HepG2 (cell line): Measurements from ENCODE around the gene SFTPB. TPM values are rescaled to one million over a fixed set of nuclear protein-coding genes. Genes with fewer than 3 reads are reported as not detected.

ENCODE experiments used
- CBFB ChIP-seq: sonication (generic); formaldehyde crosslinking; IDR thresholded peaks from 2 replicates; pipeline ENCODE4 v1.4.0; 2020; ENCODE audit warnings: missing genetic modification reagents
- DNMT3B ChIP-seq: conservative IDR thresholded peaks from 2 replicates; pipeline ENCODE4 v1.6.1; 2016; ENCODE audit warnings: missing biosample characterization, control low read depth
- FOXO1 ChIP-seq: sonication (generic); formaldehyde crosslinking; IDR thresholded peaks from 2 replicates; pipeline ENCODE4 v1.4.0; 2020; ENCODE audit warnings: missing genetic modification reagents
- GATAD1 ChIP-seq: IDR thresholded peaks from 2 replicates; pipeline ENCODE4 v1.6.1; 2016; ENCODE audit warnings: missing genetic modification reagents, missing compliant biosample characterization
- KDM4B ChIP-seq: sonication (generic); formaldehyde crosslinking; IDR thresholded peaks from 2 replicates; pipeline ENCODE4 v1.4.0; 2020; ENCODE audit warnings: missing genetic modification reagents
- MXI1 ChIP-seq: IDR thresholded peaks from 3 replicates; pipeline ENCODE4 v1.6.1; 2012; ENCODE audit warnings: low read depth, low read length, inconsistent platforms, borderline replicate concordance
- PAX8 ChIP-seq: sonication (generic); formaldehyde crosslinking; IDR thresholded peaks from 2 replicates; pipeline ENCODE4 v1.8.0; 2022; ENCODE audit warnings: mild to moderate bottlenecking, missing genetic modification reagents, borderline replicate concordance
- RAD21 ChIP-seq: fragments of 450-650 bp; formaldehyde crosslinking; IDR thresholded peaks from 2 replicates; pipeline ENCODE4 v1.5.0; 2020; ENCODE audit warnings: mild to moderate bottlenecking
- SAP130 ChIP-seq: IDR thresholded peaks from 2 replicates; pipeline ENCODE4 v1.6.1; 2016; ENCODE audit warnings: low read depth
- SP2 ChIP-seq: sonication (generic); formaldehyde crosslinking; IDR thresholded peaks from 2 replicates; pipeline ENCODE4 v1.5.1; 2020; ENCODE audit warnings: mild to moderate bottlenecking, missing genetic modification reagents
- SP5 ChIP-seq: IDR thresholded peaks from 2 replicates; pipeline ENCODE4 v1.6.1; 2016; ENCODE audit warnings: low read depth, borderline replicate concordance
- ZFP41 ChIP-seq: sonication (generic); formaldehyde crosslinking; IDR thresholded peaks from 2 replicates; pipeline ENCODE4 v1.4.0; 2020; ENCODE audit warnings: mild to moderate bottlenecking, missing genetic modification reagents, borderline replicate concordance
- ZNF224 ChIP-seq: sonication (generic); formaldehyde crosslinking; IDR thresholded peaks from 2 replicates; pipeline ENCODE4 v1.5.0; 2020; ENCODE audit warnings: mild to moderate bottlenecking, missing genetic modification reagents
- ZNF572 ChIP-seq: sonication (generic); formaldehyde crosslinking; IDR thresholded peaks from 2 replicates; pipeline ENCODE4 v1.5.1; 2020; ENCODE audit warnings: mild to moderate bottlenecking, missing genetic modification reagents
- polyA plus RNA-seq, 8 experiments: library from polyadenylated mRNA; depleted of rRNA in 3 of 8; stranded (reverse) in 7 of 8; unstranded in 1 of 8; fragments of >200 nt; fragmentation: Illumina TruSeq in 4 of 8; extraction: Trizol in 4 of 8; gene quantifications; 2 replicates each; pipeline versions ENCODE4 v1.2.1 to v1.2.3, GENCODE V29; 2011 to 2016; ENCODE audit warnings: low read depth in 4 of 8, missing spikeins in 1 of 8, mixed read lengths in 1 of 8; ENCODE audit not compliant: insufficient read depth in 1 of 8
- total RNA-seq, 5 experiments: library from RNA; depleted of rRNA; stranded (reverse); fragments of >200 nt; fragmentation: Illumina TruSeq; extraction: Trizol; gene quantifications; 2 replicates each; pipeline ENCODE4 v1.2.3, GENCODE V29; 2016; ENCODE audit warnings: low read depth in 1 of 5
- TF ChIP-seq, protein P1 (sequence below): sonication (generic); formaldehyde crosslinking; IDR thresholded peaks from one replicate; pipeline ENCODE4 v1.5.1; 2020; ENCODE audit warnings: mild to moderate bottlenecking, missing genetic modification reagents; ENCODE audit errors: not compliant biosample characterization
- TF ChIP-seq, protein P2 (sequence below): sonication (generic); formaldehyde crosslinking; IDR thresholded peaks from 2 replicates; pipeline ENCODE4 v1.5.0; 2020; ENCODE audit warnings: missing genetic modification reagents
- TF ChIP-seq, protein P3 (sequence below): sonication (generic); formaldehyde crosslinking; conservative IDR thresholded peaks from 2 replicates; pipeline ENCODE4 v1.8.0; 2022; ENCODE audit warnings: mild to moderate bottlenecking, moderate library complexity, missing genetic modification reagents

SFTPB gene
- total and polyA plus RNA-seq, 2 of the 13 experiments (the other 11 are each of a cell fraction or from before 2014, with no cell fraction given): not detected

DNA sequence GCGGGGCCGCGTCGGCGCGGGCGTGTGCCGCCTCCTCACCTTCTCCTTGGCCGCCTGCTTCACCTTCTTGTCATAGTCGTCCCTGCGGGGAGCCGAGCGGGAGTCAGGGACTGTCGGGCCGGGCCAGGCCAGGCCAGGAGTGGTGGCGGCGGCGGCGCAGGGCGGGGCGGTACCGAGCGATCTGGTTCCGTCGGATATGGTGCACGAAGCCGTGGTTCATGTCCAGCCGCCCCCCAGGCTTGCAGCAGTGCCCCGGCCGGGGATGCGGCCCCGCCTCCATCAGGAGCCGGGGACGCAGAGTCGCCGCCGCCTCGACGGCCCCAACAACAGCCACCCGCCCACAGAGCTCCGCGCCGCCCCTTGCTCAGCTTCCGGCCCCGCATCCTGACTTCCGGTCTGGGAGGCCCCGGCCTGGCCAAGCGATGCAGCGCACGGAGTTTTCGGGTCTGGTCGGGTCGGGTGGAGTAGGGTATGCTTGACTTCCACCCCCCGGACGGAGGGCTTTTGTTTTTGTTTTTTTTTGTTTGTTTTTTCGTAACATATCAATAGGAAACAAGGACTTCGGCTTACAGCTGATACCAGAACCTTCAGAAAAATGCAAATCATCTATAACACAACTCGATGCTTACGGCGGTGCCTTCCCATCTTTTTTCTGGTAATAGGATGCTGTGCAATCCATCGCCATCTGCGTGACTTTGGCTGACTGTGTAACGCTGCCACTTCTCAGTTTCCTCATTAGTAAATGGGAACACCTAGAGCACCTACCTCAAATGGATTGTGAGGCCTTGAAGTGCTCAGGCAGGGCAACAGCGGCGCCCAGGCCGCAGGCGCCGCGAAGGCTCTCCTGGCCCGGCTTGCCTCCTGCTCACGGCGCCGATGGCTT lies 56.1 kb downstream of the SFTPB start, which contains the start of gene C2orf68 (continued):
- TF ChIP-seq, protein P1, sequence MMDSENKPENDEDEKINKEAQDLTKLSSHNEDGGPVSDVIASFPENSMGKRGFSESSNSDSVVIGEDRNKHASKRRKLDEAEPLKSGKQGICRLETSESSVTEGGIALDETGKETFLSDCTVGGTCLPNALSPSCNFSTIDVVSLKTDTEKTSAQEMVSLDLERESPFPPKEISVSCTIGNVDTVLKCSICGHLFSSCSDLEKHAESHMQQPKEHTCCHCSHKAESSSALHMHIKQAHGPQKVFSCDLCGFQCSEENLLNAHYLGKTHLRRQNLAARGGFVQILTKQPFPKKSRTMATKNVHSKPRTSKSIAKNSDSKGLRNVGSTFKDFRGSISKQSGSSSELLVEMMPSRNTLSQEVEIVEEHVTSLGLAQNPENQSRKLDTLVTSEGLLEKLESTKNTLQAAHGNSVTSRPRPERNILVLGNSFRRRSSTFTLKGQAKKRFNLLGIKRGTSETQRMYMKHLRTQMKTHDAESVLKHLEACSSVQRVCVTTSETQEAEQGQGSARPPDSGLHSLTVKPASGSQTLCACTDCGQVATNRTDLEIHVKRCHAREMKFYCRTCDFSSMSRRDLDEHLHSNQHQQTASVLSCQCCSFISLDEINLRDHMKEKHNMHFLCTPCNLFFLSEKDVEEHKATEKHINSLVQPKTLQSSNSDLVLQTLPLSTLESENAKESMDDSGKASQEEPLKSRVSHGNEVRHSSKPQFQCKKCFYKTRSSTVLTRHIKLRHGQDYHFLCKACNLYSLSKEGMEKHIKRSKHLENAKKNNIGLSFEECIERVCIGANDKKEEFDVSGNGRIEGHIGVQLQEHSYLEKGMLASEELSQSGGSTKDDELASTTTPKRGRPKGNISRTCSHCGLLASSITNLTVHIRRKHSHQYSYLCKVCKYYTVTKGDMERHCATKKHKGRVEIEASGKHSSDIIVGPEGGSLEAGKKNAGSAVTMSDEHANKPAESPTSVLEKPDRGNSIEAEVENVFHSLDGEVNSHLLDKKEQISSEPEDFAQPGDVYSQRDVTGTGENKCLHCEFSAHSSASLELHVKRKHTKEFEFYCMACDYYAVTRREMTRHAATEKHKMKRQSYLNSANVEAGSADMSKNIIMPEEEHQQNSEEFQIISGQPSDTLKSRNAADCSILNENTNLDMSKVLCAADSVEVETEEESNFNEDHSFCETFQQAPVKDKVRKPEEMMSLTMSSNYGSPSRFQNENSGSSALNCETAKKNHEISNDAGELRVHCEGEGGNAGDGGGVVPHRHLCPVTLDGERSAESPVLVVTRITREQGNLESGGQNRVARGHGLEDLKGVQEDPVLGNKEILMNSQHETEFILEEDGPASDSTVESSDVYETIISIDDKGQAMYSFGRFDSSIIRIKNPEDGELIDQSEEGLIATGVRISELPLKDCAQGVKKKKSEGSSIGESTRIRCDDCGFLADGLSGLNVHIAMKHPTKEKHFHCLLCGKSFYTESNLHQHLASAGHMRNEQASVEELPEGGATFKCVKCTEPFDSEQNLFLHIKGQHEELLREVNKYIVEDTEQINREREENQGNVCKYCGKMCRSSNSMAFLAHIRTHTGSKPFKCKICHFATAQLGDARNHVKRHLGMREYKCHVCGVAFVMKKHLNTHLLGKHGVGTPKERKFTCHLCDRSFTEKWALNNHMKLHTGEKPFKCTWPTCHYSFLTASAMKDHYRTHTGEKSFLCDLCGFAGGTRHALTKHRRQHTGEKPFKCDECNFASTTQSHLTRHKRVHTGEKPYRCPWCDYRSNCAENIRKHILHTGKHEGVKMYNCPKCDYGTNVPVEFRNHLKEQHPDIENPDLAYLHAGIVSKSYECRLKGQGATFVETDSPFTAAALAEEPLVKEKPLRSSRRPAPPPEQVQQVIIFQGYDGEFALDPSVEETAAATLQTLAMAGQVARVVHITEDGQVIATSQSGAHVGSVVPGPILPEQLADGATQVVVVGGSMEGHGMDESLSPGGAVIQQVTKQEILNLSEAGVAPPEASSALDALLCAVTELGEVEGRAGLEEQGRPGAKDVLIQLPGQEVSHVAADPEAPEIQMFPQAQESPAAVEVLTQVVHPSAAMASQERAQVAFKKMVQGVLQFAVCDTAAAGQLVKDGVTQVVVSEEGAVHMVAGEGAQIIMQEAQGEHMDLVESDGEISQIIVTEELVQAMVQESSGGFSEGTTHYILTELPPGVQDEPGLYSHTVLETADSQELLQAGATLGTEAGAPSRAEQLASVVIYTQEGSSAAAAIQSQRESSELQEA (CRISPR knock-in tag): peak; percentile 84
- peak; percentile 94 for TF ChIP-seq ZNF224 (CRISPR knock-in tag)
- TF ChIP-seq MXI1: peak; percentile 55; the same call in 1 of the 3 replicates
- 0 out of 2 replicates have a peak, but pooled peaks have one; percentile 31 for TF ChIP-seq ZNF572 (CRISPR knock-in tag)
- TF ChIP-seq RAD21 (CRISPR knock-in tag): peak; percentile 63
- TF ChIP-seq KDM4B (CRISPR knock-in tag): peak; percentile 14; the same call in 1 of the 2 replicates
- TF ChIP-seq SAP130 (CRISPR knock-in tag): peak; percentile 94
- peak; percentile 66; the same call in 1 of the 2 replicates for TF ChIP-seq FOXO1 (CRISPR knock-in tag)
- TF ChIP-seq SP5 (CRISPR knock-in tag): peak; percentile 66; the same call in 1 of the 2 replicates
- TF ChIP-seq SP2: peak; percentile 54; the same call in 1 of the 2 replicates
- 0 out of 2 replicates have a peak, but pooled peaks have one; percentile 13 for TF ChIP-seq PAX8
- TF ChIP-seq ZFP41 (CRISPR knock-in tag): 0 out of 2 replicates have a peak, but pooled peaks have one; percentile 61
- TF ChIP-seq CBFB (CRISPR knock-in tag): peak; percentile 73
- 0 out of 2 replicates have a peak, but pooled peaks have one; percentile 20 for TF ChIP-seq DNMT3B (CRISPR knock-in tag)
- TF ChIP-seq GATAD1 (CRISPR knock-in tag): peak; percentile 90
- TF ChIP-seq, protein P2, sequence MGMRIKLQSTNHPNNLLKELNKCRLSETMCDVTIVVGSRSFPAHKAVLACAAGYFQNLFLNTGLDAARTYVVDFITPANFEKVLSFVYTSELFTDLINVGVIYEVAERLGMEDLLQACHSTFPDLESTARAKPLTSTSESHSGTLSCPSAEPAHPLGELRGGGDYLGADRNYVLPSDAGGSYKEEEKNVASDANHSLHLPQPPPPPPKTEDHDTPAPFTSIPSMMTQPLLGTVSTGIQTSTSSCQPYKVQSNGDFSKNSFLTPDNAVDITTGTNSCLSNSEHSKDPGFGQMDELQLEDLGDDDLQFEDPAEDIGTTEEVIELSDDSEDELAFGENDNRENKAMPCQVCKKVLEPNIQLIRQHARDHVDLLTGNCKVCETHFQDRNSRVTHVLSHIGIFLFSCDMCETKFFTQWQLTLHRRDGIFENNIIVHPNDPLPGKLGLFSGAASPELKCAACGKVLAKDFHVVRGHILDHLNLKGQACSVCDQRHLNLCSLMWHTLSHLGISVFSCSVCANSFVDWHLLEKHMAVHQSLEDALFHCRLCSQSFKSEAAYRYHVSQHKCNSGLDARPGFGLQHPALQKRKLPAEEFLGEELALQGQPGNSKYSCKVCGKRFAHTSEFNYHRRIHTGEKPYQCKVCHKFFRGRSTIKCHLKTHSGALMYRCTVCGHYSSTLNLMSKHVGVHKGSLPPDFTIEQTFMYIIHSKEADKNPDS (CRISPR knock-in tag): 0 out of 2 replicates have a peak, but pooled peaks have one; percentile 41
- TF ChIP-seq, protein P3, sequence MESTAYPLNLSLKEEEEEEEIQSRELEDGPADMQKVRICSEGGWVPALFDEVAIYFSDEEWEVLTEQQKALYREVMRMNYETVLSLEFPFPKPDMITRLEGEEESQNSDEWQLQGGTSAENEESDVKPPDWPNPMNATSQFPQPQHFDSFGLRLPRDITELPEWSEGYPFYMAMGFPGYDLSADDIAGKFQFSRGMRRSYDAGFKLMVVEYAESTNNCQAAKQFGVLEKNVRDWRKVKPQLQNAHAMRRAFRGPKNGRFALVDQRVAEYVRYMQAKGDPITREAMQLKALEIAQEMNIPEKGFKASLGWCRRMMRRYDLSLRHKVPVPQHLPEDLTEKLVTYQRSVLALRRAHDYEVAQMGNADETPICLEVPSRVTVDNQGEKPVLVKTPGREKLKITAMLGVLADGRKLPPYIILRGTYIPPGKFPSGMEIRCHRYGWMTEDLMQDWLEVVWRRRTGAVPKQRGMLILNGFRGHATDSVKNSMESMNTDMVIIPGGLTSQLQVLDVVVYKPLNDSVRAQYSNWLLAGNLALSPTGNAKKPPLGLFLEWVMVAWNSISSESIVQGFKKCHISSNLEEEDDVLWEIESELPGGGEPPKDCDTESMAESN (CRISPR knock-in tag): peak; percentile 33; the same call in 1 of the 2 replicates
